Activated CD8-positive, alpha-beta T cell treated with anti-CD3 and anti-CD28 coated beads for 36 hours (primary cell): ENCODE data around the gene ENPP1. TPM values are rescaled to one million over a fixed set of nuclear protein-coding genes. Genes with fewer than 3 reads are reported as not detected.

ENCODE experiments used
- ATAC-seq: fragments of 200-7000 bp; cut with Tn5 transposase; one replicate; pipeline ENCODE4 v1.10.0; 2021; ENCODE audit warnings: mild to moderate bottlenecking, moderate library complexity
- CTCF ChIA-PET: fragments of 350-600 bp; sonication (Branson Sonifier 250); formaldehyde crosslinking; loops from one replicate; lab custom pipeline; 2021; ENCODE audit warnings: antibody characterized with exemption; lab: Charles Lee
- POLR2A ChIA-PET: fragments of 350-600 bp; sonication (Branson Sonifier 250); formaldehyde crosslinking; loops from one replicate; lab custom pipeline; 2021; ENCODE audit warnings: antibody characterized with exemption; lab: Charles Lee
- DNase-seq: peaks from one replicate; pipeline ENCODE4 v3.0.0-alpha.2; 2020
- H3K27ac Mint-ChIP-seq: one replicate; pipeline ENCODE4 v1.8.0; 2021; ENCODE audit warnings: mild to moderate bottlenecking, mixed read lengths
- H3K27me3 Mint-ChIP-seq: one replicate; pipeline ENCODE4 v1.8.0; 2021; ENCODE audit warnings: mixed read lengths
- H3K36me3 Mint-ChIP-seq: one replicate; pipeline ENCODE4 v1.8.0; 2021; ENCODE audit warnings: low read depth, mixed read lengths
- H3K4me1 Mint-ChIP-seq: one replicate; pipeline ENCODE4 v1.8.0; 2021; ENCODE audit warnings: low read depth, mixed read lengths
- H3K4me3 Mint-ChIP-seq: one replicate; pipeline ENCODE4 v1.8.0; 2021; ENCODE audit warnings: mild to moderate bottlenecking, moderate library complexity, mixed read lengths
- H3K9me3 Mint-ChIP-seq: one replicate; pipeline ENCODE4 v1.8.0; 2021; ENCODE audit warnings: mixed read lengths
- intact Hi-C: fragments of 100-400 bp; cut with micrococcal nuclease; formaldehyde crosslinking; loops from one replicate; pipeline ENCODE4 v1.10.0; 2022
- microRNA-seq: library from miRNA; unstranded; fragments of <30 nt; microRNA quantifications from one replicate; pipeline ENCODE4 v1.2.0, GENCODE V29; 2022; ENCODE audit warnings: borderline microRNAs expressed, borderline replicate concordance
- total RNA-seq, 2 experiments: library from RNA; stranded (reverse); gene quantifications; one replicate each; pipeline ENCODE4 v1.2.3, GENCODE V29; 2021
- TF ChIP-seq, protein P1 (sequence below): fragments of 200-600 bp; IDR thresholded peaks from one replicate; pipeline ENCODE4 v1.8.0; 2022; ENCODE audit warnings: antibody characterized with exemption, mild to moderate bottlenecking

Gene ENPP1
- total RNA-seq, 2 experiments from 2014 or later, result 0.20 to 0.27 TPM

DNA sequence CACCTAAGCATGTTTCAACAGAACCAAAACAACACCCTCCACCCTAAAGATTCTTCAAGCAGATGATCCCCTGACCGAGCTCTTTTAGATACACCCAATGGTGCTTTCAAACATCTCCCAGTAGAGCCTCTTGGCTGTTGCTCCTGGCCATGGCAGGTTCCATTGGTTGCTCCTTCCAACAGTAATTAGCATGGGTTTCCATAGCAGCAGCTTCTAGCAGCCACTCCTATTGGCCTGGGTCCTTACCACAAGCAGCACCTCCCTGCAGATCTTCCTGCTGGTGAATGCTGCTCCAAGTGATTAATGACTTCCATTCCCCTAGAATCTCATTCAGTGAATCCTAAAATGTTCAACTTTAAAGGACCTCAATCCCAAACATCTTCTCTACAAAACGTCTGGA, 129.4 kb downstream of the ENPP1 start:
- CTCF ChIA-PET, result interaction anchor here (0.6 to 2.7 kb wide), 3 partner anchors 14 to 27 kb away, joined by 3 to 7 read pairs (median 3); no protein-coding TSS in a partner anchor

DNA sequence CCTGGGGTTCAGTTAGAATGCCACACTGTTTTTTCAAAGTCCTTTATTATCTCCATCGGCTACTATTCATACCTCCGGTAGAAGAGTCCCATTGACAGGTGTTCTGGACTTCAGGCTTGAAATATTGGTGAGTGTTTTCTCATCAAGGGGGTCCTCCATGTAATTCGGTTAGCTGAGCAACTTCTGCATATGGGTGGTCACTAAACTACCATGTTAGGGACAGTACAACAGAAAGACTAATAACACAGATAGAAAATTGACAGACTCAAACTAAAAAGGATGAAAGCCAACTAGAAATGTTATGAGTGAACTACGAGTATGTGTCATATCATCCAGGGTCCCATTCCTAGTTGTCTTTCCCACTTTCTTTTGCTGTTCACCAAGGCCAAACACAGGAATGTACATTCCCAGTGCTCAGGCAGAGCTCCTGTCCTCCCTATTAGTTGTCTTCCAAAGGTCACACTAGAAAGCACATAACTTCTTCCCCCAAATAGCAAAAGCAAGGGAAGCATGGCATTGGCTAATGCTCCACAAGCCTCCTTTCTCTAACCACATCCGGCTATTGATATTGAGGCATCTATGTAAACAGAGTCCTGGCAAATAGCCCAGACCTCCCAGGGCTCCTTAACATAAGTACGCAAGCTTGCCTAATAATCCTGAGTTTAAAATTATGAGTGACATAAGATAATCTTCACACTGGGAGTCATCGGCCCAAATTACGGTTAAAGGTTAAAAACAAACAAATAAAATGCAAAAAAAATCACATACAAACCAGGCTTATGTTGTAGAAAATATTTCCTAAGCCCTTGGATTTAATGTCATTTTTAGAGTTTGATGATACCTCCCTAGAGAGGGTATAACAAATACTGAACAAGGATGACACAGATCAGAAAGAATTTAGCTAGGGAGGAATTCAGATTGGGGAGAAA, 130.1 kb downstream of the ENPP1 start:
- H3K4me3 Mint-ChIP-seq, result no peak overlapping the region
- TF ChIP-seq, protein P1, sequence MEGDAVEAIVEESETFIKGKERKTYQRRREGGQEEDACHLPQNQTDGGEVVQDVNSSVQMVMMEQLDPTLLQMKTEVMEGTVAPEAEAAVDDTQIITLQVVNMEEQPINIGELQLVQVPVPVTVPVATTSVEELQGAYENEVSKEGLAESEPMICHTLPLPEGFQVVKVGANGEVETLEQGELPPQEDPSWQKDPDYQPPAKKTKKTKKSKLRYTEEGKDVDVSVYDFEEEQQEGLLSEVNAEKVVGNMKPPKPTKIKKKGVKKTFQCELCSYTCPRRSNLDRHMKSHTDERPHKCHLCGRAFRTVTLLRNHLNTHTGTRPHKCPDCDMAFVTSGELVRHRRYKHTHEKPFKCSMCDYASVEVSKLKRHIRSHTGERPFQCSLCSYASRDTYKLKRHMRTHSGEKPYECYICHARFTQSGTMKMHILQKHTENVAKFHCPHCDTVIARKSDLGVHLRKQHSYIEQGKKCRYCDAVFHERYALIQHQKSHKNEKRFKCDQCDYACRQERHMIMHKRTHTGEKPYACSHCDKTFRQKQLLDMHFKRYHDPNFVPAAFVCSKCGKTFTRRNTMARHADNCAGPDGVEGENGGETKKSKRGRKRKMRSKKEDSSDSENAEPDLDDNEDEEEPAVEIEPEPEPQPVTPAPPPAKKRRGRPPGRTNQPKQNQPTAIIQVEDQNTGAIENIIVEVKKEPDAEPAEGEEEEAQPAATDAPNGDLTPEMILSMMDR, result no peak
- H3K36me3 Mint-ChIP-seq, result no peaks in the 10 kb centered on the region
- no peak for DNase-seq
- ChIA-PET CTCF (interaction anchor here (0.6 to 2.7 kb wide), 3 partner anchors 15 to 28 kb away, joined by 3 to 7 read pairs (median 3); no protein-coding TSS in a partner anchor), POLR2A (no interaction called here)
- H3K9me3 Mint-ChIP-seq, result no peaks in the 10 kb centered on the region
- intact Hi-C loops, result no loop called here
- no peak for ATAC-seq
- H3K4me1 Mint-ChIP-seq, result no peaks in the 10 kb centered on the region
- peaks cover 13% of the 10 kb centered on the region for H3K27me3 Mint-ChIP-seq
- no peak overlapping the region for H3K27ac Mint-ChIP-seq

More for the DNA sequence above, 129.4 kb downstream of the ENPP1 start:
- intact Hi-C loops, result no loop called here
- peaks cover 13% of the 10 kb centered on the region for H3K27me3 Mint-ChIP-seq
- POLR2A ChIA-PET, result no interaction called here
- H3K27ac Mint-ChIP-seq, result no peak overlapping the region
- TF ChIP-seq, protein P1, result no peak
- no peaks in the 10 kb centered on the region for H3K4me1 Mint-ChIP-seq
- H3K36me3 Mint-ChIP-seq, result no peaks in the 10 kb centered on the region
- no peak for DNase-seq
- ATAC-seq, result no peak
- no peak overlapping the region for H3K4me3 Mint-ChIP-seq
- no peaks in the 10 kb centered on the region for H3K9me3 Mint-ChIP-seq

Small RNAs within 50 kb of the gene (microRNA-seq; reads per million reads assigned to microRNA genes)
- not detected for gene MIR548H5

Other genes starting within 250 kb of the ENPP1 start
- gene ARG1, start 234.8 kb upstream of the ENPP1 start, total RNA-seq, result not detected
- 10 to 100 TPM; 23.9 to 25.3 TPM for gene MED23, start 179.8 kb upstream of the ENPP1 start, total RNA-seq
- gene ENPP3, start 170.7 kb upstream of the ENPP1 start, total RNA-seq, result under 1 TPM; 0.49 to 0.79 TPM
- gene OR2A4, start 106.6 kb upstream of the ENPP1 start, total RNA-seq, result not detected
- gene CTAGE9, start 97.0 kb upstream of the ENPP1 start, total RNA-seq, result not detected
- gene CCN2, start 143.4 kb downstream of the ENPP1 start, total RNA-seq, result not detected